Testis (tissue), 2 donors: ENCODE measurements around the gene AUTS2.

Experiments used
- POLR2A ChIP-seq: fragments of 450-650 bp; IDR thresholded peaks from one replicate; pipeline ENCODE4 v1.6.1; 2017; ENCODE audit warnings: antibody characterized with exemption, mild to moderate bottlenecking, moderate library complexity
- TF ChIP-seq, protein P1 (sequence below), 3 experiments: fragments of 450-650 bp in 2 of 3; fragments of 200-600 bp in 1 of 3; sonication (generic) in 1 of 3; IDR thresholded peaks; one replicate each; pipeline ENCODE4 v1.5.1; 2016 to 2019; ENCODE audit warnings: antibody characterized with exemption in 3 of 3, mild to moderate bottlenecking in 2 of 3, moderate library complexity in 1 of 3

DNA sequence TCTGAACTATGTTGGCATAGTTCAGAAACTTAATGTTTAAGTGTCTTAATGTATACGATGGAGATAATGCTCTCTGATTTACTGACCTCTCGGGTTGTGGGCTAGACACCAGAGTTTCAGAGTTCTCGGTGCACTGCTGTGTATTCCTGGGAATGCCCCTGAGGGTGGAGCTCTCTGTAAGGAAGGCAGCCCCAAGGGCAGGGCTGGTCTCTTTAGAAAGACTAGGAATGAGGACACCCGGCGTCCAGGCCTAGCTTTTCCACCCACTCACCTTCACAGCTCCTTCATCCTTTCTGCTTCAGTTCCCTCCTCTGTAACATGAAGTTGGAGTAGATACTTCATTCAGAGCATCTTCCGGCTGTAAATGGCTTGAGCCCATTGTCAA is 997.1 kb downstream of the AUTS2 start:
- TF ChIP-seq, protein P1, sequence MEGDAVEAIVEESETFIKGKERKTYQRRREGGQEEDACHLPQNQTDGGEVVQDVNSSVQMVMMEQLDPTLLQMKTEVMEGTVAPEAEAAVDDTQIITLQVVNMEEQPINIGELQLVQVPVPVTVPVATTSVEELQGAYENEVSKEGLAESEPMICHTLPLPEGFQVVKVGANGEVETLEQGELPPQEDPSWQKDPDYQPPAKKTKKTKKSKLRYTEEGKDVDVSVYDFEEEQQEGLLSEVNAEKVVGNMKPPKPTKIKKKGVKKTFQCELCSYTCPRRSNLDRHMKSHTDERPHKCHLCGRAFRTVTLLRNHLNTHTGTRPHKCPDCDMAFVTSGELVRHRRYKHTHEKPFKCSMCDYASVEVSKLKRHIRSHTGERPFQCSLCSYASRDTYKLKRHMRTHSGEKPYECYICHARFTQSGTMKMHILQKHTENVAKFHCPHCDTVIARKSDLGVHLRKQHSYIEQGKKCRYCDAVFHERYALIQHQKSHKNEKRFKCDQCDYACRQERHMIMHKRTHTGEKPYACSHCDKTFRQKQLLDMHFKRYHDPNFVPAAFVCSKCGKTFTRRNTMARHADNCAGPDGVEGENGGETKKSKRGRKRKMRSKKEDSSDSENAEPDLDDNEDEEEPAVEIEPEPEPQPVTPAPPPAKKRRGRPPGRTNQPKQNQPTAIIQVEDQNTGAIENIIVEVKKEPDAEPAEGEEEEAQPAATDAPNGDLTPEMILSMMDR (IDR thresholded peaks at IDR 0.05), result no peak
- no peak for TF ChIP-seq POLR2A
